HEK293T (cell line): ENCODE data around the gene IL21R.
"Not testable (repeated sequence)": the region's sequence is repeated elsewhere in the genome, so short reads cannot be mapped to it uniquely, and the experiment has no call there.

ENCODE experiments used
- BHLHE40 ChIP-seq: fragments of 450-650 bp; IDR thresholded peaks from 2 replicates; pipeline ENCODE4 v1.6.1; 2016; ENCODE audit warnings: mild to moderate bottlenecking, moderate library complexity, borderline replicate concordance
- FOXM1 ChIP-seq: fragments of 450-650 bp; IDR thresholded peaks from 2 replicates; pipeline ENCODE4 v1.6.1; 2017; ENCODE audit warnings: mild to moderate bottlenecking, borderline replicate concordance
- HDGF ChIP-seq: fragments of 450-650 bp; IDR thresholded peaks from 2 replicates; pipeline ENCODE4 v1.6.1; 2017; ENCODE audit warnings: antibody characterized with exemption, borderline replicate concordance
- NFRKB ChIP-seq: fragments of 450-650 bp; IDR thresholded peaks from 2 replicates; pipeline ENCODE4 v1.6.1; 2016; ENCODE audit warnings: mild to moderate bottlenecking, moderate library complexity
- SP1 ChIP-seq: fragments of 450-650 bp; IDR thresholded peaks from 2 replicates; pipeline ENCODE4 v1.6.1; 2017
- TF ChIP-seq, protein P1 (sequence below): fragments of 450-650 bp; IDR thresholded peaks from 2 replicates; pipeline ENCODE4 v1.6.1; 2016

GRCh38 chr16:27409958-27410357, 8.0 kb downstream of the IL21R start:
- not testable (repeated sequence) for TF ChIP-seq HDGF, BHLHE40, SP1, NFRKB, FOXM1
- TF ChIP-seq, protein P1, sequence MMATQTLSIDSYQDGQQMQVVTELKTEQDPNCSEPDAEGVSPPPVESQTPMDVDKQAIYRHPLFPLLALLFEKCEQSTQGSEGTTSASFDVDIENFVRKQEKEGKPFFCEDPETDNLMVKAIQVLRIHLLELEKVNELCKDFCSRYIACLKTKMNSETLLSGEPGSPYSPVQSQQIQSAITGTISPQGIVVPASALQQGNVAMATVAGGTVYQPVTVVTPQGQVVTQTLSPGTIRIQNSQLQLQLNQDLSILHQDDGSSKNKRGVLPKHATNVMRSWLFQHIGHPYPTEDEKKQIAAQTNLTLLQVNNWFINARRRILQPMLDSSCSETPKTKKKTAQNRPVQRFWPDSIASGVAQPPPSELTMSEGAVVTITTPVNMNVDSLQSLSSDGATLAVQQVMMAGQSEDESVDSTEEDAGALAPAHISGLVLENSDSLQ: not testable (repeated sequence)
